ENCODE measurements around the gene TMEM201. TPM values are rescaled to one million over a fixed set of nuclear protein-coding genes. Genes with fewer than 3 reads are reported as not detected.

The TMEM201 gene
- total and polyA plus RNA-seq, 2 of the 13 experiments (the other 11 are each of a cell fraction or from before 2014, with no cell fraction given), result 1.5 to 8.2 TPM

DNA sequence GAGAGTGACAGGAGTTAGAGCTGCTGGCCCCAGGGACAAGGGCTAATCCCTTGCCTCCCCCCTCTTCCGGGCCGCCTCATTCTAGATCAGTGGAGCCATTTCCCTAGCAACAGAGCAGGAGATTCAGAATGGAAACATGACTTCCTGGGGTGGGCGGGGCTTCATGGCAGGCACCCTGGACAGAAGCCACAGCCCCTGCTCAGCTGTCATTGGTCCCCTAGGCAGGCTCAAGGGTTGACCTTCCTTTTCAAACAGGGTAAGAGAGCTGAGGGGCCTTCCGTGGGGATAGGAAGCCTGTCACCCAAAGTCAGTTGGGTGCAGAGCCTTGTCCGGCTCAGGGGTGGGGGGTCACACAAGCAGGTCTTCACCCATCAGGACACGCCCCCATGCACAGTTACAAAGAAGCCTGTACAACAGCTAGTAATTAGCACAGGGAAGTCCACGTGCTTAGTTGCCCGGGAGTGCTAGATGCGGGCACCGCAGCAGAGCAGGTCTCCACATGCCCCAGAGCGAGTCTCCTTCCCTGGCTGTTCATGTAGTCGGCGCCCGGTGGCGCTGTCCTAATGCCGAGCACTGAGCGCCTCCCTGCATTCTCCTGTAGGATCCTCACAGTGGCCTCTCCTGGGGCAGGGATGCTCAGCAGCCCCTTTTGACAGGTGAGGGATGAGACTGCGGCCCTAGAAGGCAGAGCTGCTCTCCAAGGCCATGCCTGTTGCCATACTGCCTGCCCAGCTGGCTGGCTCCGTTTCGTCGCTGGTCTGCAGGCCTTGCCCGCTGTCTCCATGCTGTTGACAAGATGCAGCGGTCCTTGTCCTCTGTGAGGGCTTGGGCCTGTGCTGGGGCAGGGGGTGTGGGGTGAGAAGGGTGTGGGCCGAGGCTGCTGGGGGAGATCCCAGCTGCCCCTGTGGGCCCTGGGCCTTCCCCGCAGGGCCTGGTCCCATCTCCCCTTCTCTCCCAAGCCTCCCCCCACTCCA is 5.1 kb downstream of the TMEM201 start (continued):
- TF ChIP-seq MED1 (CRISPR knock-in tag; IDR thresholded peaks at IDR 0.05) (no peak), GABPB1 (CRISPR knock-in tag; IDR thresholded peaks at IDR 0.05) (peak; percentile 57), AKAP8 (CRISPR knock-in tag; IDR thresholded peaks at IDR 0.05) (no peak), PHF21A (CRISPR knock-in tag; IDR thresholded peaks at IDR 0.05) (peak; percentile 67), RFX3 (CRISPR knock-in tag; IDR thresholded peaks at IDR 0.05) (peak; percentile 59; the same call in 1 of the 2 replicates), BRCA1 (CRISPR knock-in tag; IDR thresholded peaks at IDR 0.05) (no peak), FOXK1 (CRISPR knock-in tag; IDR thresholded peaks at IDR 0.05; ENCODE audit: borderline replicate concordance, low read depth) (0 out of 2 replicates have a peak, but pooled peaks have one; percentile 26), ZNF253 (CRISPR knock-in tag; IDR thresholded peaks at IDR 0.05; ENCODE audit: borderline replicate concordance) (no peak), SIX1 (CRISPR knock-in tag; IDR thresholded peaks at IDR 0.05; ENCODE audit: borderline replicate concordance) (no peak), ZFP90 (CRISPR knock-in tag; IDR thresholded peaks at IDR 0.05; ENCODE audit: borderline replicate concordance) (no peak), YY1 (IDR thresholded peaks at IDR 0.05; ENCODE audit: insufficient read depth, insufficient replicate concordance, low read depth, low read length) (peak; percentile 4), ZNF552 (CRISPR knock-in tag; IDR thresholded peaks at IDR 0.05; ENCODE audit: borderline replicate concordance) (no peak), ZNF3 (CRISPR knock-in tag; IDR thresholded peaks at IDR 0.05) (no peak), MXD4 (CRISPR knock-in tag; IDR thresholded peaks at IDR 0.05) (peak; percentile 54; the same call in 1 of the 2 replicates), ZNF546 (CRISPR knock-in tag; conservative IDR thresholded peaks at IDR 0.05) (no peak)
- TF ChIP-seq, protein P1, sequence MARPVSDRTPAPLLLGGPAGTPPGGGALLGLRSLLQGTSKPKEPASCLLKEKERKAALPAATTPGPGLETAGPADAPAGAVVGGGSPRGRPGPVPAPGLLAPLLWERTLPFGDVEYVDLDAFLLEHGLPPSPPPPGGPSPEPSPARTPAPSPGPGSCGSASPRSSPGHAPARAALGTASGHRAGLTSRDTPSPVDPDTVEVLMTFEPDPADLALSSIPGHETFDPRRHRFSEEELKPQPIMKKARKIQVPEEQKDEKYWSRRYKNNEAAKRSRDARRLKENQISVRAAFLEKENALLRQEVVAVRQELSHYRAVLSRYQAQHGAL (CRISPR knock-in tag; IDR thresholded peaks at IDR 0.05; ENCODE audit: not compliant biosample characterization), result no peak
- TF ChIP-seq, protein P2, sequence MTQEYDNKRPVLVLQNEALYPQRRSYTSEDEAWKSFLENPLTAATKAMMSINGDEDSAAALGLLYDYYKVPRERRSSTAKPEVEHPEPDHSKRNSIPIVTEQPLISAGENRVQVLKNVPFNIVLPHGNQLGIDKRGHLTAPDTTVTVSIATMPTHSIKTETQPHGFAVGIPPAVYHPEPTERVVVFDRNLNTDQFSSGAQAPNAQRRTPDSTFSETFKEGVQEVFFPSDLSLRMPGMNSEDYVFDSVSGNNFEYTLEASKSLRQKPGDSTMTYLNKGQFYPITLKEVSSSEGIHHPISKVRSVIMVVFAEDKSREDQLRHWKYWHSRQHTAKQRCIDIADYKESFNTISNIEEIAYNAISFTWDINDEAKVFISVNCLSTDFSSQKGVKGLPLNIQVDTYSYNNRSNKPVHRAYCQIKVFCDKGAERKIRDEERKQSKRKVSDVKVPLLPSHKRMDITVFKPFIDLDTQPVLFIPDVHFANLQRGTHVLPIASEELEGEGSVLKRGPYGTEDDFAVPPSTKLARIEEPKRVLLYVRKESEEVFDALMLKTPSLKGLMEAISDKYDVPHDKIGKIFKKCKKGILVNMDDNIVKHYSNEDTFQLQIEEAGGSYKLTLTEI (CRISPR knock-in tag; conservative IDR thresholded peaks at IDR 0.05), result no peak
- TF ChIP-seq, protein P3, sequence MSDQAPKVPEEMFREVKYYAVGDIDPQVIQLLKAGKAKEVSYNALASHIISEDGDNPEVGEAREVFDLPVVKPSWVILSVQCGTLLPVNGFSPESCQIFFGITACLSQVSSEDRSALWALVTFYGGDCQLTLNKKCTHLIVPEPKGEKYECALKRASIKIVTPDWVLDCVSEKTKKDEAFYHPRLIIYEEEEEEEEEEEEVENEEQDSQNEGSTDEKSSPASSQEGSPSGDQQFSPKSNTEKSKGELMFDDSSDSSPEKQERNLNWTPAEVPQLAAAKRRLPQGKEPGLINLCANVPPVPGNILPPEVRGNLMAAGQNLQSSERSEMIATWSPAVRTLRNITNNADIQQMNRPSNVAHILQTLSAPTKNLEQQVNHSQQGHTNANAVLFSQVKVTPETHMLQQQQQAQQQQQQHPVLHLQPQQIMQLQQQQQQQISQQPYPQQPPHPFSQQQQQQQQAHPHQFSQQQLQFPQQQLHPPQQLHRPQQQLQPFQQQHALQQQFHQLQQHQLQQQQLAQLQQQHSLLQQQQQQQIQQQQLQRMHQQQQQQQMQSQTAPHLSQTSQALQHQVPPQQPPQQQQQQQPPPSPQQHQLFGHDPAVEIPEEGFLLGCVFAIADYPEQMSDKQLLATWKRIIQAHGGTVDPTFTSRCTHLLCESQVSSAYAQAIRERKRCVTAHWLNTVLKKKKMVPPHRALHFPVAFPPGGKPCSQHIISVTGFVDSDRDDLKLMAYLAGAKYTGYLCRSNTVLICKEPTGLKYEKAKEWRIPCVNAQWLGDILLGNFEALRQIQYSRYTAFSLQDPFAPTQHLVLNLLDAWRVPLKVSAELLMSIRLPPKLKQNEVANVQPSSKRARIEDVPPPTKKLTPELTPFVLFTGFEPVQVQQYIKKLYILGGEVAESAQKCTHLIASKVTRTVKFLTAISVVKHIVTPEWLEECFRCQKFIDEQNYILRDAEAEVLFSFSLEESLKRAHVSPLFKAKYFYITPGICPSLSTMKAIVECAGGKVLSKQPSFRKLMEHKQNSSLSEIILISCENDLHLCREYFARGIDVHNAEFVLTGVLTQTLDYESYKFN (CRISPR knock-in tag; conservative IDR thresholded peaks at IDR 0.05), result peak; percentile 67
- TF ChIP-seq, protein P4, sequence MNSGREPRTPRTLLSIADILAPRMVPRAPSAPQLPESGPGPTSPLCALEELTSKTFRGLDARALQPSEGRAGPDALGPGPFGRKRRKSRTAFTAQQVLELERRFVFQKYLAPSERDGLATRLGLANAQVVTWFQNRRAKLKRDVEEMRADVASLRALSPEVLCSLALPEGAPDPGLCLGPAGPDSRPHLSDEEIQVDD (CRISPR knock-in tag; IDR thresholded peaks at IDR 0.05; ENCODE audit: borderline replicate concordance), result no peak
- TF ChIP-seq, protein P5, sequence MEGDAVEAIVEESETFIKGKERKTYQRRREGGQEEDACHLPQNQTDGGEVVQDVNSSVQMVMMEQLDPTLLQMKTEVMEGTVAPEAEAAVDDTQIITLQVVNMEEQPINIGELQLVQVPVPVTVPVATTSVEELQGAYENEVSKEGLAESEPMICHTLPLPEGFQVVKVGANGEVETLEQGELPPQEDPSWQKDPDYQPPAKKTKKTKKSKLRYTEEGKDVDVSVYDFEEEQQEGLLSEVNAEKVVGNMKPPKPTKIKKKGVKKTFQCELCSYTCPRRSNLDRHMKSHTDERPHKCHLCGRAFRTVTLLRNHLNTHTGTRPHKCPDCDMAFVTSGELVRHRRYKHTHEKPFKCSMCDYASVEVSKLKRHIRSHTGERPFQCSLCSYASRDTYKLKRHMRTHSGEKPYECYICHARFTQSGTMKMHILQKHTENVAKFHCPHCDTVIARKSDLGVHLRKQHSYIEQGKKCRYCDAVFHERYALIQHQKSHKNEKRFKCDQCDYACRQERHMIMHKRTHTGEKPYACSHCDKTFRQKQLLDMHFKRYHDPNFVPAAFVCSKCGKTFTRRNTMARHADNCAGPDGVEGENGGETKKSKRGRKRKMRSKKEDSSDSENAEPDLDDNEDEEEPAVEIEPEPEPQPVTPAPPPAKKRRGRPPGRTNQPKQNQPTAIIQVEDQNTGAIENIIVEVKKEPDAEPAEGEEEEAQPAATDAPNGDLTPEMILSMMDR (CRISPR knock-in tag; IDR thresholded peaks at IDR 0.05), result no peak
